MM.1S (cell line): ENCODE data around the gene ZP1.

ENCODE experiments used
- DNase-seq: peaks from one replicate; pipeline ENCODE4 v3.0.0-alpha.2; 2015
- H2AFZ ChIP-seq: fragments of 300-600 bp; sonication (generic); 2 replicates; pipeline ENCODE4 v1.6.0; 2016; ENCODE audit warnings: antibody characterized with exemption, low read length
- H3F3A ChIP-seq: fragments of 300-600 bp; sonication (generic); 2 replicates; pipeline ENCODE4 v1.6.1; 2016; ENCODE audit warnings: mild to moderate bottlenecking, antibody characterized with exemption, low read length, moderate library complexity, mixed read lengths; ENCODE audit not compliant: insufficient read depth
- H3K27ac ChIP-seq: fragments of 300-600 bp; sonication (generic); 2 replicates; pipeline ENCODE4 v1.5.1; 2016; ENCODE audit warnings: mild to moderate bottlenecking, low read length
- H3K27me3 ChIP-seq: fragments of 300-600 bp; sonication (generic); replicated peaks from 2 replicates; pipeline ENCODE4 v1.6.0; 2016; ENCODE audit warnings: low read length; ENCODE audit not compliant: insufficient read depth
- H3K36me3 ChIP-seq: fragments of 300-600 bp; sonication (generic); replicated peaks from 2 replicates; pipeline ENCODE4 v1.6.1; 2016; ENCODE audit warnings: mild to moderate bottlenecking, low read length, mixed read lengths; ENCODE audit not compliant: insufficient read depth
- H3K4me1 ChIP-seq: fragments of 300-600 bp; sonication (generic); 2 replicates; pipeline ENCODE4 v1.6.1; 2016; ENCODE audit warnings: low read length, mixed read lengths
- H3K4me2 ChIP-seq: fragments of 300-600 bp; sonication (generic); 2 replicates; pipeline ENCODE4 v1.6.0; 2016; ENCODE audit warnings: low read depth, low read length
- H3K4me3 ChIP-seq: fragments of 300-600 bp; sonication (generic); 2 replicates; pipeline ENCODE4 v1.5.1; 2016; ENCODE audit warnings: low read length, mixed read lengths
- H3K79me2 ChIP-seq: fragments of 300-600 bp; sonication (generic); 2 replicates; pipeline ENCODE4 v1.6.1; 2016; ENCODE audit warnings: mixed run types, low read length, mixed read lengths
- H3K9ac ChIP-seq: fragments of 300-600 bp; sonication (generic); 2 replicates; pipeline ENCODE4 v1.6.1; 2016; ENCODE audit warnings: low read length, mixed read lengths
- H3K9me2 ChIP-seq: fragments of 300-600 bp; sonication (generic); replicated peaks from 2 replicates; pipeline ENCODE4 v1.6.1; 2016; ENCODE audit warnings: mild to moderate bottlenecking, low read length, mixed read lengths; ENCODE audit not compliant: insufficient read depth
- H3K9me3 ChIP-seq: fragments of 300-600 bp; sonication (generic); replicated peaks from 2 replicates; pipeline ENCODE4 v1.6.1; 2016; ENCODE audit warnings: mild to moderate bottlenecking, low read length, mixed read lengths; ENCODE audit not compliant: insufficient read depth
- H4K20me1 ChIP-seq: fragments of 300-600 bp; sonication (generic); 2 replicates; pipeline ENCODE4 v1.6.1; 2016; ENCODE audit warnings: mild to moderate bottlenecking, low read length, moderate library complexity, mixed read lengths; ENCODE audit not compliant: insufficient read depth
- CTCF ChIP-seq: fragments of 300-600 bp; sonication (generic); IDR thresholded peaks from 2 replicates; pipeline ENCODE4 v1.5.1; 2016; ENCODE audit warnings: antibody characterized with exemption, low read length, mixed read lengths
- EZH2 ChIP-seq: fragments of 300-600 bp; sonication (generic); optimal IDR thresholded peaks from 2 replicates; pipeline ENCODE3; 2017; ENCODE audit warnings: low read depth, mild to moderate bottlenecking, antibody characterized with exemption, low read length, mixed read lengths
- EZH2phosphoT487 ChIP-seq: fragments of 300-600 bp; sonication (generic); IDR thresholded peaks from 2 replicates; pipeline ENCODE4 v1.6.1; 2018; ENCODE audit warnings: antibody characterized with exemption, low read length

ZP1 gene

DNA sequence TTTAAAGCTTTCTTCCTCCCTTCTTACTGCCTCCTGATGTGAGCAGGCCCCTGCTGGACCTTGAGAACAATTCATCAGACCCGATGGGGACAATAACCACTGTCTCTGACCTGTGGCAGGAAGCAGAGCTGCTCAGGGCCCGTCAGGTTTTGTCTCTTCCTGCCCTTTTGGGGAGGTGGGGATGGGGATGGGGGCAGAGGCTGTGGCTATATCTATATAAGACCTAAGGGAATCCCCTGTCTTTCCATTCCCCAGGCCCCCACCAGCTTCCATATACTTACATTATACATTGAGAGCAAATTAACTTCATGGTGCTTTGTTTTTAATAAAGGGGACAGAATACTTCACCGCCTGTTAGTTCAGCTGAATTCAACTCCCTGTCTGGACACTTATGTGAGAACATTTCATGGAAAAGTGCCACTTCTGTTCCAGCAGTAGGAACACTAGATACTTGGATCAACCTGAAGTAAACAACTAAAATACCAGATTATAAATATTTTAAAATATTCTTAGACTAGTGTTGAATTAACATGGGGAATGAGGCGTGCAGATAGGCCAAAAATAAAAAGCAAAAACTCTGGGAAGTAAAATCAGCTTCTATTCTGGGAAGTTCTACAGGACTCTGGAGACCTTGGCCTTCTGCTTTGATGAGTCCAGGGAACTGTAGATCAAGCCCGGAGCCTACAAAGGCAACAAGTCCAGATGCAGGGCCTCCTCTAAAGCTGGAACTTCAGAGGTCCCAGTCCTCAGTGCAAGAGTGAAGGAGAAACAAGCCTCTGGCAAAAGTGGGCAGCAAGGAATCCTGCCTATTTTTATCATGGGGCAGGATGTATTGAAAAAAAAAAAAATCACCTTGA, 11.1 kb downstream of the ZP1 start:
- Histone ChIP-seq H3K36me3 (no peaks in the 10 kb centered on the region), H3F3A (no peaks in the 10 kb centered on the region), H3K4me2 (no peak overlapping the region), H3K4me3 (no peak overlapping the region), H3K9ac (no peak overlapping the region), H3K79me2 (no peaks in the 10 kb centered on the region), H3K27me3 (no peaks in the 10 kb centered on the region), H3K9me2 (no peaks in the 10 kb centered on the region), H4K20me1 (no peaks in the 10 kb centered on the region), H2AFZ (no peak overlapping the region), H3K9me3 (no peaks in the 10 kb centered on the region), H3K4me1 (peaks cover 6% of the 10 kb centered on the region; the same call in 1 of the 2 replicates), H3K27ac (no peak overlapping the region)
- TF ChIP-seq CTCF (no peak), EZH2phosphoT487 (no peak), EZH2 (no peak)
- no peak for DNase-seq

GRCh38 chr11:60879104-60879503, 11.8 kb downstream of the ZP1 start:
- Histone ChIP-seq H3K27ac (no peak overlapping the region), H4K20me1 (no peaks in the 10 kb centered on the region), H3F3A (no peaks in the 10 kb centered on the region), H3K9ac (no peak overlapping the region), H3K4me1 (peaks cover 6% of the 10 kb centered on the region; the same call in 1 of the 2 replicates), H3K27me3 (no peaks in the 10 kb centered on the region), H3K4me3 (no peak overlapping the region), H3K36me3 (no peaks in the 10 kb centered on the region), H3K4me2 (no peak overlapping the region), H3K9me2 (no peaks in the 10 kb centered on the region), H3K9me3 (no peaks in the 10 kb centered on the region), H3K79me2 (no peaks in the 10 kb centered on the region), H2AFZ (no peak overlapping the region)
- TF ChIP-seq EZH2phosphoT487 (no peak), EZH2 (no peak), CTCF (no peak)
- DNase-seq, result no peak

GRCh38 chr11:60879971-60880588, 12.7 kb downstream of the ZP1 start:
- Histone ChIP-seq H3K4me1 (peaks cover 6% of the 10 kb centered on the region; the same call in 1 of the 2 replicates), H3K79me2 (no peaks in the 10 kb centered on the region), H3K9me3 (no peaks in the 10 kb centered on the region), H3K27ac (no peak overlapping the region), H4K20me1 (no peaks in the 10 kb centered on the region), H3K4me3 (no peak overlapping the region), H2AFZ (no peak overlapping the region), H3K9me2 (no peaks in the 10 kb centered on the region), H3K36me3 (no peaks in the 10 kb centered on the region), H3K4me2 (no peak overlapping the region), H3K9ac (no peak overlapping the region), H3K27me3 (no peaks in the 10 kb centered on the region), H3F3A (no peaks in the 10 kb centered on the region)
- no peak for DNase-seq
- TF ChIP-seq EZH2 (no peak), EZH2phosphoT487 (no peak), CTCF (no peak)
